T-helper 2 cell (primary cell): ENCODE results near the gene EGFL8.
"Not testable (repeated sequence)": the region's sequence is repeated elsewhere in the genome, so short reads cannot be mapped to it uniquely, and the experiment has no call there.

Experiments
- DNase-seq, 5 experiments: peaks; one replicate each; pipeline versions ENCODE4 v3.0.0 to v3.0.0-alpha.2; 2012 to 2022
- total RNA-seq, 2 donors: gene quantifications; one replicate each; lab custom pipeline; 2026; lab: John Stamatoyannopoulos, UW

Gene EGFL8
- total RNA-seq: 0.31 to 0.94 reads per million in 2 donors

- DNase-seq: no peak
These were observed at the start of gene EGFL8 for GRCh38 chr6:32164295-32164694. TSS of gene EGFL8 (plus strand) at chr6:32164595. CDS start at chr6:32166166, 1,571 bp downstream.

- DNase-seq: no peak
These were observed 49.6 kb upstream of the EGFL8 start for GRCh38 chr6:32114796-32115195.

GRCh38 chr6:32115623-32116022, 48.8 kb upstream of the EGFL8 start:
- DNase-seq: no peak

GRCh38 chr6:32116674-32117073, 47.7 kb upstream of the EGFL8 start:
- DNase-seq: no peak

- DNase-seq: no peak
These were observed 46.9 kb upstream of the EGFL8 start for GRCh38 chr6:32117461-32117860.

GRCh38 chr6:32118782-32119628, 45.4 kb upstream of the EGFL8 start:
- DNase-seq: peak in 4 of 5 experiments; percentile 32 to 70 (median 54)

GRCh38 chr6:32120573-32121059, 43.8 kb upstream of the EGFL8 start:
- DNase-seq: no peak

GRCh38 chr6:32123681-32124080, 40.7 kb upstream of the EGFL8 start:
- no peak for DNase-seq

- DNase-seq: no peak
These were observed 37.5 kb upstream of the EGFL8 start for GRCh38 chr6:32126880-32127279.

- no peak for DNase-seq
These were observed 37.0 kb upstream of the EGFL8 start for GRCh38 chr6:32127409-32127716.

- DNase-seq: peak; percentile 86 to 100 (median 97)
These were observed 36.4 kb upstream of the EGFL8 start, which contains the start of gene ATF6B for GRCh38 chr6:32127717-32128592. TSS of gene ATF6B (minus strand) at chr6:32128246. CDS start at chr6:32128207, 39 bp downstream.

- no peak for DNase-seq
These were observed 35.6 kb upstream of the EGFL8 start for GRCh38 chr6:32128751-32129296.

- DNase-seq: no peak
These were observed 34.9 kb upstream of the EGFL8 start for GRCh38 chr6:32129297-32130088.

- no peak for DNase-seq
These were observed 32.9 kb upstream of the EGFL8 start for GRCh38 chr6:32131439-32131948.

GRCh38 chr6:32132110-32132509, 32.3 kb upstream of the EGFL8 start:
- DNase-seq: no peak

GRCh38 chr6:32133786-32134185, 30.6 kb upstream of the EGFL8 start:
- no peak for DNase-seq

- DNase-seq: no peak
These were observed 26.9 kb upstream of the EGFL8 start for GRCh38 chr6:32137454-32137853.

GRCh38 chr6:32139590-32139989, 24.8 kb upstream of the EGFL8 start:
- no peak for DNase-seq

- DNase-seq: no peak
These were observed 23.9 kb upstream of the EGFL8 start for GRCh38 chr6:32140420-32141046.

GRCh38 chr6:32144238-32144637, 20.2 kb upstream of the EGFL8 start:
- not testable (repeated sequence) for DNase-seq

GRCh38 chr6:32146287-32146686, 18.1 kb upstream of the EGFL8 start:
- no peak for DNase-seq

GRCh38 chr6:32146687-32147086, 17.7 kb upstream of the EGFL8 start:
- DNase-seq: no peak
